H9 (cell line): Measurements from ENCODE around the gene CLEC2D. TPM values are rescaled to one million over a fixed set of nuclear protein-coding genes. Genes with fewer than 3 reads are reported as not detected.

Experiments used
- DNase-seq: peaks from one replicate; pipeline ENCODE4 v3.0.0-alpha.2; 2017
- H2AFZ ChIP-seq: one replicate; pipeline ENCODE4 v1.6.1; 2013; ENCODE audit warnings: mild to moderate bottlenecking, low read length, control low read depth, moderate library complexity
- H2AK5ac ChIP-seq: 2 replicates; pipeline ENCODE4 v1.6.1; 2013; ENCODE audit warnings: low read length, control low read depth, mixed read lengths; ENCODE audit not compliant: insufficient read length
- H2BK120ac ChIP-seq: one replicate; pipeline ENCODE4 v1.6.1; 2013; ENCODE audit warnings: low read depth, mild to moderate bottlenecking, low read length, control low read depth, inconsistent platforms; ENCODE audit not compliant: poor library complexity, severe bottlenecking
- H2BK12ac ChIP-seq: 2 replicates; pipeline ENCODE4 v1.6.1; 2013; ENCODE audit warnings: low read length, control low read depth, mixed read lengths, low read depth; ENCODE audit not compliant: insufficient read length
- H2BK15ac ChIP-seq: 2 replicates; pipeline ENCODE4 v1.6.1; 2013; ENCODE audit warnings: low read depth, low read length, control low read depth
- H2BK20ac ChIP-seq: one replicate; pipeline ENCODE4 v1.6.1; 2013; ENCODE audit warnings: low read depth, mild to moderate bottlenecking, low read length, control low read depth, inconsistent platforms; ENCODE audit not compliant: poor library complexity, severe bottlenecking
- H2BK5ac ChIP-seq: 2 replicates; pipeline ENCODE4 v1.6.1; 2013; ENCODE audit warnings: low read length, control low read depth, mixed read lengths; ENCODE audit not compliant: insufficient read length
- H3K14ac ChIP-seq: 2 replicates; pipeline ENCODE4 v1.6.1; 2013; ENCODE audit warnings: low read length, control low read depth; ENCODE audit not compliant: insufficient read depth
- H3K18ac ChIP-seq: 2 replicates; pipeline ENCODE4 v1.6.1; 2013; ENCODE audit warnings: low read depth, mild to moderate bottlenecking, mixed read lengths, low read length, control low read depth; ENCODE audit not compliant: insufficient read length
- H3K23ac ChIP-seq: 2 replicates; pipeline ENCODE4 v1.6.1; 2013; ENCODE audit warnings: low read length, control low read depth, mixed read lengths, low read depth; ENCODE audit not compliant: insufficient read length
- H3K23me2 ChIP-seq: 2 replicates; pipeline ENCODE4 v1.6.1; 2013; ENCODE audit warnings: low read depth, mild to moderate bottlenecking, mixed read lengths, low read length, control low read depth; ENCODE audit not compliant: insufficient read length, poor library complexity, severe bottlenecking
- H3K27ac ChIP-seq: 2 replicates; pipeline ENCODE4 v1.5.1; 2013; ENCODE audit warnings: low read length, control low read depth, mixed read lengths, low read depth; ENCODE audit not compliant: insufficient read length
- H3K27me3 ChIP-seq: 2 replicates; pipeline ENCODE4 v1.6.1; 2013; ENCODE audit warnings: low read length, control low read depth, inconsistent platforms; ENCODE audit not compliant: insufficient read depth
- H3K4ac ChIP-seq: 2 replicates; pipeline ENCODE4 v1.6.1; 2013; ENCODE audit warnings: low read depth, mild to moderate bottlenecking, control low read depth, inconsistent platforms, low read length, moderate library complexity
- H3K4me1 ChIP-seq: 2 replicates; pipeline ENCODE4 v1.6.1; 2013; ENCODE audit warnings: low read length, control low read depth, inconsistent platforms; ENCODE audit not compliant: insufficient read depth
- H3K4me2 ChIP-seq: 2 replicates; pipeline ENCODE4 v1.6.1; 2013; ENCODE audit warnings: low read length, control low read depth, mixed read lengths; ENCODE audit not compliant: insufficient read length, insufficient read depth
- H3K56ac ChIP-seq: 2 replicates; pipeline ENCODE4 v1.6.1; 2013; ENCODE audit warnings: low read depth, mild to moderate bottlenecking, mixed read lengths, low read length, control low read depth; ENCODE audit not compliant: insufficient read length
- H3K79me1 ChIP-seq: 2 replicates; pipeline ENCODE4 v1.6.1; 2013; ENCODE audit warnings: low read depth, mild to moderate bottlenecking, moderate library complexity, low read length, control low read depth, inconsistent platforms; ENCODE audit not compliant: insufficient read depth, poor library complexity, severe bottlenecking
- H3K79me2 ChIP-seq: 2 replicates; pipeline ENCODE4 v1.6.1; 2013; ENCODE audit warnings: low read length, control low read depth, inconsistent platforms; ENCODE audit not compliant: insufficient read depth
- H3K9ac ChIP-seq: 2 replicates; pipeline ENCODE4 v1.6.1; 2013; ENCODE audit warnings: low read length, control low read depth, mixed read lengths; ENCODE audit not compliant: insufficient read length; ENCODE audit errors: extremely low read depth
- H3K9me3 ChIP-seq: one replicate; pipeline ENCODE4 v1.6.1; 2013; ENCODE audit warnings: low read depth, low read length, inconsistent platforms; ENCODE audit not compliant: control insufficient read depth
- H3T11ph ChIP-seq: one replicate; pipeline ENCODE4 v1.6.1; 2013; ENCODE audit warnings: mild to moderate bottlenecking, low read length, control low read depth, inconsistent platforms
- H4K20me1 ChIP-seq: one replicate; pipeline ENCODE4 v1.6.1; 2013; ENCODE audit not compliant: control insufficient read depth, insufficient read length, insufficient read depth
- H4K5ac ChIP-seq: 2 replicates; pipeline ENCODE4 v1.6.1; 2013; ENCODE audit warnings: low read depth, mild to moderate bottlenecking, mixed read lengths, low read length, control low read depth; ENCODE audit not compliant: insufficient read length
- H4K8ac ChIP-seq: replicated peaks from 2 replicates; pipeline ENCODE4 v1.6.1; 2013; ENCODE audit warnings: low read length, control low read depth, mixed read lengths, low read depth; ENCODE audit not compliant: insufficient read length
- H4K91ac ChIP-seq: 2 replicates; pipeline ENCODE4 v1.6.1; 2013; ENCODE audit warnings: low read depth, mild to moderate bottlenecking, moderate library complexity, mixed read lengths, low read length, control low read depth; ENCODE audit not compliant: insufficient read length
- H3K27ac Mint-ChIP-seq, 3 experiments: 2 replicates in 2 of 3; 3 replicates in 1 of 3; pipeline ENCODE4 v1.8.0; 2020 to 2021; ENCODE audit warnings: mixed read lengths in 3 of 3, mild to moderate bottlenecking in 1 of 3, moderate library complexity in 1 of 3
- H3K27me3 Mint-ChIP-seq: 2 replicates; pipeline ENCODE4 v1.8.0; 2021; ENCODE audit warnings: low read depth, mild to moderate bottlenecking, moderate library complexity, mixed read lengths
- H3K36me3 Mint-ChIP-seq, 3 experiments: 2 replicates in 2 of 3; 3 replicates in 1 of 3; pipeline ENCODE4 v1.8.0; 2020 to 2021; ENCODE audit warnings: low read depth in 3 of 3, mixed read lengths in 3 of 3; ENCODE audit not compliant: insufficient read depth in 1 of 3
- H3K4me1 Mint-ChIP-seq, 2 experiments: 2 replicates each; pipeline ENCODE4 v1.8.0; 2020; ENCODE audit warnings: mixed read lengths in 2 of 2
- H3K4me3 Mint-ChIP-seq, 2 experiments: 2 replicates in 1 of 2; 3 replicates in 1 of 2; pipeline ENCODE4 v1.8.0; 2020 to 2021; ENCODE audit warnings: mild to moderate bottlenecking in 2 of 2, mixed read lengths in 2 of 2, moderate library complexity in 1 of 2
- H3K9me3 Mint-ChIP-seq, 2 experiments: 2 replicates in 1 of 2; 3 replicates in 1 of 2; pipeline ENCODE4 v1.8.0; 2020; ENCODE audit warnings: mild to moderate bottlenecking in 2 of 2, mixed read lengths in 2 of 2, moderate library complexity in 1 of 2
- CTCF ChIP-seq: fragments of 200-600 bp; sonication (generic); conservative IDR thresholded peaks from 3 replicates; pipeline ENCODE4 v1.8.0; 2021; ENCODE audit warnings: antibody characterized with exemption, mild to moderate bottlenecking
- WGBS: extraction: QIAGEN DNeasy Blood & Tissue Kit; methylation state at CpG from one replicate; pipeline ENCODE4 v1.1.7; 2013; ENCODE audit warnings: missing lambda C conversion rate, low lambda C conversion rate, mixed read lengths; ENCODE audit not compliant: insufficient read length; ENCODE audit errors: extremely low coverage; 5-methylcytosine and 5-hydroxymethylcytosine counted together
- total RNA-seq: library from RNA; stranded (reverse); gene quantifications from 2 replicates; pipeline ENCODE4 v1.2.1, GENCODE V29; 2021

The CLEC2D gene
- total RNA-seq, 1 experiment from 2014 or later: 2.1 TPM

GRCh38 chr12:9636150-9636850 is 33.2 kb upstream of the CLEC2D start:
- Histone ChIP-seq H2AFZ (no peak overlapping the region), H2BK15ac (no peak overlapping the region), H2AK5ac (no peak overlapping the region), H3K18ac (no peak overlapping the region), H4K91ac (no peak overlapping the region), H2BK120ac (no peak overlapping the region), H3K4me1 (no peaks in the 10 kb centered on the region), H3K79me1 (no peaks in the 10 kb centered on the region), H3K27me3 (no peaks in the 10 kb centered on the region), H2BK5ac (no peak overlapping the region), H3K9ac (no peak overlapping the region), H3K14ac (no peak overlapping the region), H4K5ac (no peak overlapping the region), H3K4me2 (no peak overlapping the region), H3K23me2 (no peaks in the 10 kb centered on the region), H3K79me2 (no peaks in the 10 kb centered on the region), H3K27ac (no peak overlapping the region), H3K23ac (no peak overlapping the region), H3K56ac (no peak overlapping the region), H2BK20ac (no peak overlapping the region), H2BK12ac (no peak overlapping the region), H3K9me3 (no peaks in the 10 kb centered on the region), H4K20me1 (no peaks in the 10 kb centered on the region), H3T11ph (no peak overlapping the region), H4K8ac (no peak overlapping the region), H3K4ac (no peak overlapping the region)
- H3K27ac Mint-ChIP-seq: no peak overlapping the region
- no peaks in the 10 kb centered on the region; the same call in 1 of the 2 replicates for H3K27me3 Mint-ChIP-seq
- no peak overlapping the region for H3K4me3 Mint-ChIP-seq
- H3K9me3 Mint-ChIP-seq: peaks cover 18 to 40% of the 10 kb centered on the region in 2 experiments
- peaks cover 14 to 39% (median 34%) of the 10 kb centered on the region in 3 experiments for H3K36me3 Mint-ChIP-seq
- H3K4me1 Mint-ChIP-seq: no peaks in the 10 kb centered on the region
- no peak for TF ChIP-seq CTCF
- no CpG with 5 or more reads among the region's 4 CpGs for WGBS
- DNase-seq: no peak
